Measurements from ENCODE around the gene MYO5B.

Gene MYO5B

GRCh38 chr18:50027996-50028395, 167.0 kb downstream of the MYO5B start:
- no peak for DNase-seq (ENCODE audit: low read depth, low spot score)
- no peak overlapping the region for H3K4me3 ChIP-seq (ENCODE audit: low read depth, low read length)
- no peak for TF ChIP-seq CTCF (IDR thresholded peaks at IDR 0.05; ENCODE audit: insufficient read depth, low read length, missing control alignments)
- POLR2A ChIA-PET, result no interaction called here
- CTCF ChIA-PET, result no interaction called here

GRCh38 chr18:50024466-50024865, 170.5 kb downstream of the MYO5B start:
- no peak overlapping the region for H3K4me3 ChIP-seq (ENCODE audit: low read depth, low read length)
- TF ChIP-seq CTCF (IDR thresholded peaks at IDR 0.05; ENCODE audit: insufficient read depth, low read length, missing control alignments), result no peak
- ChIA-PET POLR2A (no interaction called here), CTCF (no interaction called here)
- DNase-seq (ENCODE audit: low read depth, low spot score), result no peak

GRCh38 chr18:50022985-50023384, 172.0 kb downstream of the MYO5B start:
- no peak for DNase-seq (ENCODE audit: low read depth, low spot score)
- TF ChIP-seq CTCF (IDR thresholded peaks at IDR 0.05; ENCODE audit: insufficient read depth, low read length, missing control alignments), result no peak
- ChIA-PET CTCF (no interaction called here), POLR2A (no interaction called here)
- no peak overlapping the region for H3K4me3 ChIP-seq (ENCODE audit: low read depth, low read length)

- CTCF ChIA-PET, result interaction anchor here (0.8 kb wide), 1 partner anchor 189 kb away, joined by 5 read pairs; no protein-coding TSS in a partner anchor
- no peak for TF ChIP-seq CTCF (IDR thresholded peaks at IDR 0.05; ENCODE audit: insufficient read depth, low read length, missing control alignments)
- H3K4me3 ChIP-seq (ENCODE audit: low read depth, low read length), result no peak overlapping the region
- POLR2A ChIA-PET, result no interaction called here
- no peak for DNase-seq (ENCODE audit: low read depth, low spot score)
Measured at GRCh38 chr18:50014606-50015005, 180.3 kb downstream of the MYO5B start.

GRCh38 chr18:50013363-50014138, 181.4 kb downstream of the MYO5B start:
- DNase-seq (ENCODE audit: low read depth, low spot score), result no peak
- TF ChIP-seq CTCF (IDR thresholded peaks at IDR 0.05; ENCODE audit: insufficient read depth, low read length, missing control alignments), result no peak
- CTCF ChIA-PET, result interaction anchor here (0.8 kb wide), 1 partner anchor 190 kb away, joined by 5 read pairs; no protein-coding TSS in a partner anchor
- H3K4me3 ChIP-seq (ENCODE audit: low read depth, low read length), result no peak overlapping the region
- POLR2A ChIA-PET, result no interaction called here

GRCh38 chr18:50011813-50012435, 183.0 kb downstream of the MYO5B start:
- CTCF ChIA-PET, result no interaction called here
- peak; percentile 88 for DNase-seq (ENCODE audit: low read depth, low spot score)
- TF ChIP-seq CTCF (IDR thresholded peaks at IDR 0.05; ENCODE audit: insufficient read depth, low read length, missing control alignments), result no peak
- POLR2A ChIA-PET, result interaction anchor here (0.6 kb wide), 1 partner anchor 975 kb away, joined by 3 read pairs; no protein-coding TSS in a partner anchor
- H3K4me3 ChIP-seq (ENCODE audit: low read depth, low read length), result no peak overlapping the region
